GM13976 (cell line): ENCODE measurements around the gene SSTR5.

Experiments
- DNase-seq: peaks from one replicate; pipeline ENCODE4 v3.0.0; 2012; ENCODE audit warnings: low spot score
- CTCF ChIP-seq: IDR thresholded peaks from 2 replicates; pipeline ENCODE4 v1.5.1; 2012; ENCODE audit warnings: borderline replicate concordance, mild to moderate bottlenecking; ENCODE audit not compliant: insufficient read depth; ENCODE audit errors: extremely low read depth, missing control alignments, control extremely low read depth
- in situ Hi-C: fragments of 300-500 bp; cut with MboI; formaldehyde crosslinking; loops from one replicate; pipeline ENCODE4 v1.12.0; 2022; ENCODE audit warnings: low sequenced_read_pairs, mixed read lengths, inconsistent platforms; ENCODE audit not compliant: unreplicated experiment

SSTR5 gene

GRCh38 chr16:1130382-1130781 is 57.8 kb downstream of the SSTR5 start:
- TF ChIP-seq CTCF, result no peak
- in situ Hi-C loops, result no loop called here
- DNase-seq, result no peak
